HG03342 (cell line): Measurements from ENCODE around the gene MMP24OS.
"Not testable (repeated sequence)": the region's sequence is repeated elsewhere in the genome, so short reads cannot be mapped to it uniquely, and the experiment has no call there.

Source experiments
- ATAC-seq: cut with Tn5 transposase; IDR thresholded peaks from one replicate; pipeline ENCODE4 v1.9.1; 2021; ENCODE audit warnings: mild to moderate bottlenecking, moderate library complexity; ENCODE audit not compliant: unreplicated experiment

Gene MMP24OS

GRCh38 chr20:35276408-35276807 lies 1.5 kb downstream of the MMP24OS start:
- no peak for ATAC-seq

- no peak for ATAC-seq
Observed at GRCh38 chr20:35275741-35276251, 2.1 kb downstream of the MMP24OS start.

- no peak for ATAC-seq
Observed at GRCh38 chr20:35274172-35275092, 3.5 kb downstream of the MMP24OS start.

GRCh38 chr20:35273449-35274171 lies 4.3 kb downstream of the MMP24OS start:
- ATAC-seq: no peak

- ATAC-seq: no peak
Observed at GRCh38 chr20:35271904-35272303, 6.0 kb downstream of the MMP24OS start.

GRCh38 chr20:35271073-35271882 lies 6.6 kb downstream of the MMP24OS start:
- no peak for ATAC-seq

GRCh38 chr20:35270021-35270902 lies 7.7 kb downstream of the MMP24OS start:
- no peak for ATAC-seq

GRCh38 chr20:35269055-35269781 lies 8.7 kb downstream of the MMP24OS start:
- peak; percentile 52 for ATAC-seq

GRCh38 chr20:35267092-35267491 lies 10.8 kb downstream of the MMP24OS start:
- no peak for ATAC-seq

- no peak for ATAC-seq
Observed at GRCh38 chr20:35264755-35265154, 13.2 kb downstream of the MMP24OS start.

GRCh38 chr20:35263532-35264341 lies 14.2 kb downstream of the MMP24OS start:
- no peak for ATAC-seq

- ATAC-seq: not testable (repeated sequence)
Observed at GRCh38 chr20:35262731-35263531, 15.0 kb downstream of the MMP24OS start.

- ATAC-seq: not testable (repeated sequence)
Observed at GRCh38 chr20:35262321-35262720, 15.6 kb downstream of the MMP24OS start.

- no peak for ATAC-seq
Observed at GRCh38 chr20:35260426-35260825, 17.5 kb downstream of the MMP24OS start.

GRCh38 chr20:35257175-35257909 lies 20.6 kb downstream of the MMP24OS start:
- ATAC-seq: no peak

GRCh38 chr20:35254448-35254999 lies 23.4 kb downstream of the MMP24OS start:
- no peak for ATAC-seq

- ATAC-seq: no peak
Observed at GRCh38 chr20:35253010-35253409, 24.9 kb downstream of the MMP24OS start.
